PC-9 (cell line): ENCODE measurements around the gene CCDC141. TPM values are rescaled to one million over a fixed set of nuclear protein-coding genes. Genes with fewer than 3 reads are reported as not detected.
"Not testable (repeated sequence)": the region's sequence is repeated elsewhere in the genome, so short reads cannot be mapped to it uniquely, and the experiment has no call there.

ENCODE experiments used
- BruUV-seq: library from RNA; stranded (reverse); fragments of 400-500 nt; replicated peaks from 2 replicates; lab custom pipeline; 2021; lab: Mats Ljungman, UMichigan
- CTCF ChIA-PET: fragments of 300-600 bp; sonication (Branson Sonifier 250); formaldehyde crosslinking; loops from one replicate; lab custom pipeline; 2022; ENCODE audit warnings: antibody characterized with exemption; lab: Charles Lee
- POLR2A ChIA-PET: fragments of 300-600 bp; sonication (Branson Sonifier 250); formaldehyde crosslinking; loops from one replicate; lab custom pipeline; 2022; ENCODE audit warnings: antibody characterized with exemption; ENCODE audit not compliant: unreplicated experiment; lab: Charles Lee
- DNase-seq, 2 experiments: peaks; one replicate each; pipeline versions ENCODE4 v3.0.0 to v3.0.0-alpha.2; 2015 to 2022; ENCODE audit warnings: mixed read lengths in 1 of 2
- H2AFZ ChIP-seq: fragments of 200-600 bp; sonication (generic); 2 replicates; pipeline ENCODE4 v1.8.1; 2017; ENCODE audit warnings: antibody characterized with exemption
- H3F3A ChIP-seq: fragments of 200-600 bp; sonication (generic); 2 replicates; pipeline ENCODE4 v1.8.1; 2017; ENCODE audit warnings: antibody characterized with exemption, mild to moderate bottlenecking, low read depth; ENCODE audit not compliant: insufficient read depth
- H3K27ac ChIP-seq: fragments of 200-600 bp; sonication (generic); 2 replicates; pipeline ENCODE4 v1.6.1; 2016; ENCODE audit warnings: mixed run types
- H3K27me3 ChIP-seq: fragments of 200-600 bp; sonication (generic); 2 replicates; pipeline ENCODE4 v1.6.1; 2016; ENCODE audit warnings: low read depth, mixed run types; ENCODE audit not compliant: insufficient read depth
- H3K36me3 ChIP-seq: fragments of 200-600 bp; sonication (generic); 2 replicates; pipeline ENCODE4 v1.6.1; 2016; ENCODE audit warnings: low read depth, mixed run types
- H3K4me1 ChIP-seq: fragments of 200-600 bp; sonication (generic); replicated peaks from 2 replicates; pipeline ENCODE4 v1.6.1; 2016; ENCODE audit warnings: mixed run types; ENCODE audit not compliant: insufficient read depth
- H3K4me2 ChIP-seq: fragments of 200-600 bp; sonication (generic); 2 replicates; pipeline ENCODE4 v1.6.1; 2017; ENCODE audit warnings: mixed run types
- H3K4me3 ChIP-seq: fragments of 200-600 bp; sonication (generic); 2 replicates; pipeline ENCODE4 v1.6.1; 2016; ENCODE audit warnings: mixed run types
- H3K79me2 ChIP-seq: fragments of 200-600 bp; sonication (generic); 2 replicates; pipeline ENCODE4 v1.6.1; 2017; ENCODE audit warnings: low read depth, mixed run types
- H3K9me2 ChIP-seq: fragments of 200-600 bp; sonication (generic); 2 replicates; pipeline ENCODE4 v1.8.1; 2017; ENCODE audit warnings: mild to moderate bottlenecking; ENCODE audit not compliant: insufficient read depth
- H3K9me3 ChIP-seq: fragments of 200-600 bp; sonication (generic); 2 replicates; pipeline ENCODE4 v1.8.1; 2016; ENCODE audit warnings: low read depth; ENCODE audit not compliant: insufficient read depth
- H4K20me1 ChIP-seq: fragments of 200-600 bp; sonication (generic); 2 replicates; pipeline ENCODE4 v1.8.1; 2017; ENCODE audit not compliant: insufficient read depth
- CTCF ChIP-seq: fragments of 200-600 bp; sonication (generic); conservative IDR thresholded peaks from 2 replicates; pipeline ENCODE4 v1.6.1; 2017; ENCODE audit warnings: mixed run types, antibody characterized with exemption, mild to moderate bottlenecking, moderate library complexity
- EZH2 ChIP-seq: fragments of 200-600 bp; sonication (generic); IDR thresholded peaks from 2 replicates; pipeline ENCODE4 v1.8.0; 2017; ENCODE audit warnings: antibody characterized with exemption, low read depth
- intact Hi-C: fragments of 100-400 bp; cut with micrococcal nuclease; formaldehyde crosslinking; loops from one replicate; pipeline ENCODE4 v1.10.0; 2022; ENCODE audit not compliant: unreplicated experiment
- total RNA-seq: library from RNA; stranded (reverse); gene quantifications from 2 replicates; pipeline ENCODE4 v1.2.3, GENCODE V29; 2021

The CCDC141 gene
- total RNA-seq, 1 experiment from 2014 or later, result not detected

GRCh38 chr2:179019260-179019659 is 30.7 kb downstream of the CCDC141 start:
- H3K36me3 ChIP-seq, result no peaks in the 10 kb centered on the region
- POLR2A ChIA-PET, result no interaction called here
- no peak overlapping the region for H3K4me3 ChIP-seq
- H3K27ac ChIP-seq, result no peak overlapping the region
- no TSS peak for BruUV-seq
- H4K20me1 ChIP-seq, result no peaks in the 10 kb centered on the region
- H3K4me1 ChIP-seq, result no peaks in the 10 kb centered on the region
- intact Hi-C loops, result no loop called here
- H2AFZ ChIP-seq, result no peak overlapping the region
- no peaks in the 10 kb centered on the region for H3K27me3 ChIP-seq
- CTCF ChIA-PET, result no interaction called here
- TF ChIP-seq CTCF (no peak), EZH2 (no peak)
- no peak for DNase-seq
- 0 out of 2 replicates have a peak, but pooled peaks cover 2% of the 10 kb centered on the region for H3K9me2 ChIP-seq
- no peaks in the 10 kb centered on the region for H3F3A ChIP-seq
- no peaks in the 10 kb centered on the region for H3K79me2 ChIP-seq
- no peaks in the 10 kb centered on the region; the same call in 1 of the 2 replicates for H3K9me3 ChIP-seq
- H3K4me2 ChIP-seq, result no peak overlapping the region

- DNase-seq, result no peak
- H3K4me1 ChIP-seq, result no peaks in the 10 kb centered on the region
- no peak overlapping the region for H3K4me2 ChIP-seq
- no peak overlapping the region for H2AFZ ChIP-seq
- H3K9me2 ChIP-seq, result 0 out of 2 replicates have a peak, but pooled peaks cover 2% of the 10 kb centered on the region
- ChIA-PET CTCF (no interaction called here), POLR2A (no interaction called here)
- intact Hi-C loops, result no loop called here
- no peak overlapping the region for H3K27ac ChIP-seq
- H4K20me1 ChIP-seq, result no peaks in the 10 kb centered on the region
- no peak for TF ChIP-seq EZH2
- no peak for TF ChIP-seq CTCF
- no peaks in the 10 kb centered on the region for H3F3A ChIP-seq
- H3K4me3 ChIP-seq, result no peak overlapping the region
- H3K79me2 ChIP-seq, result no peaks in the 10 kb centered on the region
- H3K27me3 ChIP-seq, result no peaks in the 10 kb centered on the region
- no TSS peak for BruUV-seq
- no peaks in the 10 kb centered on the region for H3K36me3 ChIP-seq
- H3K9me3 ChIP-seq, result no peaks in the 10 kb centered on the region; the same call in 1 of the 2 replicates
Measured at GRCh38 chr2:179017773-179018357, 32.1 kb downstream of the CCDC141 start.

- DNase-seq, H3K4me3 ChIP-seq, H3K9me3 ChIP-seq, H3F3A ChIP-seq, H2AFZ ChIP-seq, H3K4me1 ChIP-seq, H3K79me2 ChIP-seq, POLR2A ChIA-PET, H3K9me2 ChIP-seq, BruUV-seq, H3K4me2 ChIP-seq, H3K27me3 ChIP-seq, H3K27ac ChIP-seq, H3K36me3 ChIP-seq, H4K20me1 ChIP-seq, intact Hi-C loops, CTCF ChIA-PET: not testable (repeated sequence)
Measured at GRCh38 chr2:179014189-179014588, 35.7 kb downstream of the CCDC141 start.

- H3K79me2 ChIP-seq, result no peaks in the 10 kb centered on the region
- no peaks in the 10 kb centered on the region for H3K27me3 ChIP-seq
- H4K20me1 ChIP-seq, result no peaks in the 10 kb centered on the region
- no peaks in the 10 kb centered on the region for H3F3A ChIP-seq
- no TSS peak for BruUV-seq
- H3K27ac ChIP-seq, result no peak overlapping the region
- H3K4me3 ChIP-seq, result no peak overlapping the region
- no peaks in the 10 kb centered on the region for H3K4me1 ChIP-seq
- ChIA-PET CTCF (no interaction called here), POLR2A (no interaction called here)
- no peaks in the 10 kb centered on the region for H3K9me3 ChIP-seq
- no peaks in the 10 kb centered on the region for H3K9me2 ChIP-seq
- DNase-seq, result no peak
- H2AFZ ChIP-seq, result no peak overlapping the region
- TF ChIP-seq CTCF, result no peak
- no peak for TF ChIP-seq EZH2
- H3K36me3 ChIP-seq, result no peaks in the 10 kb centered on the region
- intact Hi-C loops, result no loop called here
- no peak overlapping the region for H3K4me2 ChIP-seq
Measured at GRCh38 chr2:179005976-179006375, 44.0 kb downstream of the CCDC141 start.
